Measurements from ENCODE around the gene MACROD2. TPM values are rescaled to one million over a fixed set of nuclear protein-coding genes. Genes with fewer than 3 reads are reported as not detected.

The MACROD2 gene
- total RNA-seq, 1 experiment from 2014 or later, result 3.7 TPM

DNA sequence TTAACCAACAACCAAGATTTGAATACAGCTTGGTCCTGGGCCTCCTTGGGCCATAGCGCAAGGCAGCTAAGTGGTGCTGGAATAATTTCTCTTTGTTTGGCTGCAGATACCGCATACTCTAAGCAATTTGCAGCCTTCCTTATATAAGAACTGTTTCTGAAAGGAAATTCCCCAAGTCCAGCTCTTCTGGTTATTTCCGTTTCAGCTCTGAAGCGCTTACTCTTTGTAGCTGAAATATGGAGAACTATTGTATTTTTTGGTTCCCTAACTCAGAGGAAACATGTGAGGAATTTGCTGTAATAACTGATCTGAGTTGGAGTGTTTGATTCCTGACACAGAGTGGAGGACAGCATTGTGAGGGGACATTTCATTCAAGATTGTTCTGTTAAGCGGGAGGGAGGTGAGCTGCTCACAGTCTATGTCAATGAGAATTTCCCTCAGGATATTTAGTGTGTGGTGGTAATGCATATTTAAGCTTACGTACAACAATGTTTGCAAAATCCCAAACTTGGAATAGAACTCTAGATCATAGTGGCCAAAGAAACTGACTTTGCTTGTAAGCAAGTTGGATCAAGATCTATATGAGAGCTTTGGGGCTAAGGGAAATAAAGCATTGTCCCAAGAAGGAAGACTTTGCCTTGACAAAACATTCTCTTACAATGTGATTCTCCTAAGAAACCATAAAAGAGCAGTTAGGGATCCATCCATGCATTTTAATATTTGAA lies 918.7 kb downstream of the MACROD2 start (continued):
- no peak for TF ChIP-seq EGR1 (IDR thresholded peaks at IDR 0.05; ENCODE audit: low read depth)
- no peak for TF ChIP-seq FOSL1 (IDR thresholded peaks at IDR 0.05; ENCODE audit: low read depth)
- TF ChIP-seq EZH2 (IDR thresholded peaks at IDR 0.05), result no peak
- no peak for TF ChIP-seq EZH2phosphoT487 (IDR thresholded peaks at IDR 0.05; ENCODE audit: borderline replicate concordance)

DNA sequence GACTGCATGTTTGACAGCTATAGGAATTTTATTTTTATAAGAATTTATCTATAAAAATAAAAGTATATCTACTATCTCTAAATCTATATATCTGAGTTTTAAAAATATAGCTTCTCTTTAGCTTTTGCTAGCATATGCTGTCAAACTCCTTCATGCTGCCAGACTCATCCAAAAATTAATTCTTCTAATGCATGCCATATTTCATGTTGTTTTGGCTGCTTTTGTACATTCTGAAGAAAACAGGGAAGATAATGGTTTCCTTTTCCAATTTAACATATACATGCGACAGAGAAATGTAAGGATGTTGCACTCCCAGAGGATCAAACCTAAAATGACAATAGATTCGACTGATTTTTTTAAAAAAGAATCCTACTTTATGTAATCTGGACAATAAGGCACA lies 919.3 kb downstream of the MACROD2 start:
- no peaks in the 10 kb centered on the region for H3K9me3 ChIP-seq (ENCODE audit: control insufficient read depth in 1 of 2, insufficient read depth in 1 of 2, low read depth in 1 of 2, low read length in 2 of 2)
- ChIA-PET RAD21 (ENCODE audit: low non-redundant PET in 1 of 2, low total read pairs in 2 of 2, uncharacterized antibody in 2 of 2, unreplicated experiment in 2 of 2) (no interaction called here), POLR2A (no interaction called here), CTCF (no interaction called here)
- no peak overlapping the region for H2AFZ ChIP-seq (ENCODE audit: low read depth, low read length, poor library complexity, severe bottlenecking)
- peaks cover 0 to 3% of the 10 kb centered on the region in 2 experiments; a peak in 2 of 4 replicates for H3K4me1 ChIP-seq (ENCODE audit: control insufficient read depth in 1 of 2, insufficient read depth in 2 of 2, low read length in 2 of 2)
- TF ChIP-seq POLR2A (IDR thresholded peaks at IDR 0.05; ENCODE audit: borderline replicate concordance, extremely low read depth, insufficient read depth, insufficient read length) (no peak), REST (IDR thresholded peaks at IDR 0.05; ENCODE audit: low read depth) (no peak), SP1 (IDR thresholded peaks at IDR 0.05; ENCODE audit: low read depth) (no peak), FOSL1 (IDR thresholded peaks at IDR 0.05; ENCODE audit: low read depth) (no peak), EZH2 (IDR thresholded peaks at IDR 0.05) (no peak)
- TF ChIP-seq, protein P1, sequence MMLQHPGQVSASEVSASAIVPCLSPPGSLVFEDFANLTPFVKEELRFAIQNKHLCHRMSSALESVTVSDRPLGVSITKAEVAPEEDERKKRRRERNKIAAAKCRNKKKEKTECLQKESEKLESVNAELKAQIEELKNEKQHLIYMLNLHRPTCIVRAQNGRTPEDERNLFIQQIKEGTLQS (IDR thresholded peaks at IDR 0.05), result no peak
- TF ChIP-seq, protein P2, sequence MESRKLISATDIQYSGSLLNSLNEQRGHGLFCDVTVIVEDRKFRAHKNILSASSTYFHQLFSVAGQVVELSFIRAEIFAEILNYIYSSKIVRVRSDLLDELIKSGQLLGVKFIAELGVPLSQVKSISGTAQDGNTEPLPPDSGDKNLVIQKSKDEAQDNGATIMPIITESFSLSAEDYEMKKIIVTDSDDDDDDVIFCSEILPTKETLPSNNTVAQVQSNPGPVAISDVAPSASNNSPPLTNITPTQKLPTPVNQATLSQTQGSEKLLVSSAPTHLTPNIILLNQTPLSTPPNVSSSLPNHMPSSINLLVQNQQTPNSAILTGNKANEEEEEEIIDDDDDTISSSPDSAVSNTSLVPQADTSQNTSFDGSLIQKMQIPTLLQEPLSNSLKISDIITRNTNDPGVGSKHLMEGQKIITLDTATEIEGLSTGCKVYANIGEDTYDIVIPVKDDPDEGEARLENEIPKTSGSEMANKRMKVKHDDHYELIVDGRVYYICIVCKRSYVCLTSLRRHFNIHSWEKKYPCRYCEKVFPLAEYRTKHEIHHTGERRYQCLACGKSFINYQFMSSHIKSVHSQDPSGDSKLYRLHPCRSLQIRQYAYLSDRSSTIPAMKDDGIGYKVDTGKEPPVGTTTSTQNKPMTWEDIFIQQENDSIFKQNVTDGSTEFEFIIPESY (IDR thresholded peaks at IDR 0.05; ENCODE audit: extremely low read depth, insufficient replicate concordance, low read length), result no peak
- TF ChIP-seq, protein P3, sequence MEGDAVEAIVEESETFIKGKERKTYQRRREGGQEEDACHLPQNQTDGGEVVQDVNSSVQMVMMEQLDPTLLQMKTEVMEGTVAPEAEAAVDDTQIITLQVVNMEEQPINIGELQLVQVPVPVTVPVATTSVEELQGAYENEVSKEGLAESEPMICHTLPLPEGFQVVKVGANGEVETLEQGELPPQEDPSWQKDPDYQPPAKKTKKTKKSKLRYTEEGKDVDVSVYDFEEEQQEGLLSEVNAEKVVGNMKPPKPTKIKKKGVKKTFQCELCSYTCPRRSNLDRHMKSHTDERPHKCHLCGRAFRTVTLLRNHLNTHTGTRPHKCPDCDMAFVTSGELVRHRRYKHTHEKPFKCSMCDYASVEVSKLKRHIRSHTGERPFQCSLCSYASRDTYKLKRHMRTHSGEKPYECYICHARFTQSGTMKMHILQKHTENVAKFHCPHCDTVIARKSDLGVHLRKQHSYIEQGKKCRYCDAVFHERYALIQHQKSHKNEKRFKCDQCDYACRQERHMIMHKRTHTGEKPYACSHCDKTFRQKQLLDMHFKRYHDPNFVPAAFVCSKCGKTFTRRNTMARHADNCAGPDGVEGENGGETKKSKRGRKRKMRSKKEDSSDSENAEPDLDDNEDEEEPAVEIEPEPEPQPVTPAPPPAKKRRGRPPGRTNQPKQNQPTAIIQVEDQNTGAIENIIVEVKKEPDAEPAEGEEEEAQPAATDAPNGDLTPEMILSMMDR (IDR thresholded peaks at IDR 0.05 in 2 of 3, conservative IDR thresholded peaks at IDR 0.05 in 1 of 3; ENCODE audit: borderline replicate concordance in 1 of 3, insufficient read depth in 1 of 3, low read depth in 2 of 3, low read length in 2 of 3), result no peak
- H3K4me3 ChIP-seq (replicated peaks in 1 of 2; ENCODE audit: low read depth in 1 of 2, low read length in 2 of 2), result no peak overlapping the region
- H3K9ac ChIP-seq (ENCODE audit: low read length), result no peak overlapping the region
- H3K4me2 ChIP-seq (ENCODE audit: low read length), result no peak overlapping the region
- DNase-seq (ENCODE audit: low read depth, low spot score), result no peak
- H4K20me1 ChIP-seq (ENCODE audit: insufficient read depth), result no peaks in the 10 kb centered on the region
- ATAC-seq, result no peak
- H3K79me2 ChIP-seq (ENCODE audit: insufficient read depth, low read length), result no peaks in the 10 kb centered on the region
- no peak overlapping the region for H3K27ac ChIP-seq (ENCODE audit: low read depth, low read length)
- no peaks in the 10 kb centered on the region for H3K27me3 ChIP-seq (ENCODE audit: insufficient read depth, low read length)
- intact Hi-C loops (cut with micrococcal nuclease), result no loop called here
- no TSS peak for BruUV-seq (replicated peaks)
- no peaks in the 10 kb centered on the region for H3K9me2 ChIP-seq (ENCODE audit: insufficient read depth)
- no peaks in the 10 kb centered on the region for H3K36me3 ChIP-seq (ENCODE audit: control insufficient read depth in 1 of 2, insufficient read depth in 2 of 2, low read length in 2 of 2)

Measured in HCT116 (cell line).